ENCODE measurements around the gene RGPD8. TPM values are rescaled to one million over a fixed set of nuclear protein-coding genes. Genes with fewer than 3 reads are reported as not detected.

Gene RGPD8
- total RNA-seq, 4 donors from 2014 or later = 3.8 to 11.2 (median 8.1) TPM

DNA sequence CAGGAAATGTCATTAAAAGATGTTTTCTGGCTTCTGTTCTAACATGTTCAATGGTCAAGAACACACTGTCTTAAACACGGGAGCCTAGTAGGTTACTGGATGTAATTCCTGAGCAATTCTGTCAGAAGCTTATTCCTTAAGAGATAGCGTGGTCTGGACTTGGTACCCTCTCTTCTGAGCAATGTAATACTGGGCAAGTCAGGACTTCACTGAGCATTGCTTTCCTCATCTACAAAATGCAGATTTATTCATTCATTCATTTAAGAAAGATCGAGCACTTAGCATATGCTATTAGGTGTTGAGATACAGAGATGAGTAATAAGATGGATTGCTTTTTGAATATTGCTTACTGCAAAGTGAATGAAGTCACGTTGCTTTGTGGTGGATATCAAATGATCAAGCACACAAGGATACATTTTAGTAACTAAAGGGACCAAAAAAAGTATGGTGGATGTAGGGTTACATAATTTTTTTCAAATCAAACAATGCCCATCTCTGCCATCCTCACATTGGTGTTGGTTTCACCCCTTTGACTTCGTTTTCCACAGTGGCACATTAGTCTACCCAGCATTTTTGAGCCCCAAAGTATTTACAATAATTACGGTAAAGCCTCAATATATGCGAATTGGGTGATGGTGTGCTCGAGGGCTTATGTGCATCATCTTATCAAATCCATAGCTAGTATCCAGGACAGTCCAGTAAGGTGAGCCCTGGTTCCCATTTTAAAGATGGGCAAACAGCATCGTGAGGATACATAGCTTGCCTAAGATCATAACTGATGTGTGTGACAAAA, 92.8 kb downstream of the RGPD8 start:
- in situ Hi-C loops (cut with MboI; ENCODE audit: low sequenced_read_pairs in 4 of 4) = no loop called here
- TF ChIP-seq POLR2A (IDR thresholded peaks at IDR 0.05) (no peak), CTCF (IDR thresholded peaks at IDR 0.05 in 4 of 5, conservative IDR thresholded peaks at IDR 0.05 in 1 of 5) (no peak)
- intact Hi-C loops (cut with DNase I; ENCODE audit: low total_unique reads) = no loop called here
- H3K36me3 ChIP-seq = no peaks in the 10 kb centered on the region
- ATAC-seq = no peak
- H3K27me3 ChIP-seq = no peaks in the 10 kb centered on the region
- no peak for DNase-seq
- H3K4me1 ChIP-seq = no peaks in the 10 kb centered on the region
- no peak overlapping the region for H3K27ac ChIP-seq
- no peak overlapping the region for H3K4me3 ChIP-seq
- H3K9me3 ChIP-seq = no peaks in the 10 kb centered on the region

DNA sequence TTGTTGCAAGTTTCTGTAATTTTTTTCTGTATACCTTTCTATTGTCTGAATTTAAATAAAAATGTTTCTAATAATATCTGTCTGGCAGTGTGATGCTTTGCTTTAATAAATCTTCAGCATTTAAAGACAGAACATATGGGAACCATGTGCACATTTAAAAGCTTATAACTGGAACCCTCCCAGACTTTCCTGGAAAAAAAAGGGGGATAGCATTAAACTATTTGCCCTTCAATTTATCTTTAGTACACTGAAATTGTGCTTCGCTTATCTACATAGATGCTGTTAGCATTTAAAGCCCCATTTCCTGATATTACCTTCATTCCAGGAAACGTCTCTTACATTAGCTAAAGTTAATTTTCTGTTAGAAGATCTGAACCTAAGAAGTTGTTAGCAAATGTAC, 93.5 kb downstream of the RGPD8 start:
- Histone ChIP-seq H3K4me1 (no peaks in the 10 kb centered on the region), H3K4me3 (no peak overlapping the region), H3K9me3 (no peaks in the 10 kb centered on the region), H3K27me3 (no peaks in the 10 kb centered on the region), H3K27ac (no peak overlapping the region), H3K36me3 (no peaks in the 10 kb centered on the region)
- intact Hi-C loops (cut with DNase I; ENCODE audit: low total_unique reads) = no loop called here
- DNase-seq (no peak), ATAC-seq (no peak)
- in situ Hi-C loops (cut with MboI; ENCODE audit: low sequenced_read_pairs in 4 of 4) = no loop called here
- TF ChIP-seq CTCF (IDR thresholded peaks at IDR 0.05 in 4 of 5, conservative IDR thresholded peaks at IDR 0.05 in 1 of 5) = no peak
- TF ChIP-seq POLR2A (IDR thresholded peaks at IDR 0.05) = no peak

DNA sequence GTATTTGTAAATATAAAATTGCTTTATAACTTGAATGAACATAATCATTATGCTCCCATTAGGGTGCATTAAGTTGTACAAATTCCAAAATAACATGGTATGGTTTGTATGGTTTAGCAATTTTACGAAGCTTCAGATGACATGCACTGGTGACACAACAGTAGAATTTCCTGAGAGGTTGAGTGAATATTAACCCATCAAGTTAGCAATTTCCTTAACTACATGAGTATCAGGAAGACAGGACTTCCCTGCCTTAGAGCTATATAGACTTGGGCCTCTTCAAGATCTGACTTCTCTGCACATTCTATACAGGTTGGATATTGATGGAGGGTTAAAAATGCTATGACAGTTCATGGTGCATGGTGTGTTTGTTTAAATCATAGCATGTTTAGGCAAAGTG, 97.8 kb downstream of the RGPD8 start:
- Histone ChIP-seq H3K4me3 (no peak overlapping the region), H3K36me3 (peaks cover 0 to 20% of the 10 kb centered on the region in 2 donors), H3K27me3 (no peaks in the 10 kb centered on the region), H3K27ac (no peak overlapping the region), H3K4me1 (no peaks in the 10 kb centered on the region), H3K9me3 (no peaks in the 10 kb centered on the region)
- ATAC-seq (no peak), DNase-seq (no peak)
- TF ChIP-seq POLR2A (IDR thresholded peaks at IDR 0.05) (no peak), CTCF (IDR thresholded peaks at IDR 0.05 in 4 of 5, conservative IDR thresholded peaks at IDR 0.05 in 1 of 5) (no peak)
- in situ Hi-C loops (cut with MboI; ENCODE audit: low sequenced_read_pairs in 4 of 4) (no loop called here), intact Hi-C loops (cut with DNase I; ENCODE audit: low total_unique reads) (no loop called here)

DNA sequence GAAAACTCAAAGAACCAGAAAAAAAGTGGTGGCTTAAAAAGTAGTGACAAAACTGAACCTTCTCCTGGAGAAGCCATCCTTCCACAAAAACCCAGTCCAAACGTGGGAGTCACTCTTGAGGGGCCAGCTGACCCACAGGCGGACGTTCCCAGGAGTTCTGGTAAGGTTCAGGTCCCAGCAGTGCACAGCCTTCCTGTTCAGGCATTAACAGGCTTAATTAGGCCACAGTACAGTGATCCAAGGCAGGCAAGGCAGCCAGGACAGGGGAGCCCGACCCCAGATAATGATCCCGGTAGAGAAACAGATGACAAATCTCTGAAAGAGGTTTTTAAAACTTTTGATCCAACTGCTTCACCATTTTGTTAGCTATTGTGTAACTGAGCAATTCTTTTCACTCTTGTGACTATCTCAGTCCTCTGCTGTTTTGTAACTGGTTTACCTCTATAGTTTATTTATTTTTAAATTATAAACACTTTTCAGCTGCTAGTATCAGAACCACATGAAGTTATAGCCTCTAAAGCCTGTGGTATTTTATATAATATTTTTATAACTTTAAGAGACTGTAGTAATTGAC, 101.2 kb downstream of the RGPD8 start:
- Histone ChIP-seq H3K36me3 (peaks cover under 1 to 45% of the 10 kb centered on the region in 2 donors), H3K9me3 (no peaks in the 10 kb centered on the region)
- no peak for ATAC-seq

More for the DNA sequence above, 101.2 kb downstream of the RGPD8 start:
- H3K4me1 ChIP-seq = no peaks in the 10 kb centered on the region
- in situ Hi-C loops (cut with MboI; ENCODE audit: low sequenced_read_pairs in 4 of 4) (no loop called here), intact Hi-C loops (cut with DNase I; ENCODE audit: low total_unique reads) (no loop called here)
- no peak overlapping the region for H3K27ac ChIP-seq
- no peaks in the 10 kb centered on the region for H3K27me3 ChIP-seq
- H3K4me3 ChIP-seq = no peak overlapping the region
- TF ChIP-seq CTCF (IDR thresholded peaks at IDR 0.05 in 4 of 5, conservative IDR thresholded peaks at IDR 0.05 in 1 of 5) (no peak), POLR2A (IDR thresholded peaks at IDR 0.05) (no peak)
- no peak for DNase-seq
